Panc1 (cell line): Measurements from ENCODE around the gene TAF4B. TPM values are rescaled to one million over a fixed set of nuclear protein-coding genes. Genes with fewer than 3 reads are reported as not detected.

Experiments
- ATAC-seq: fragments of 200-7000 bp; cut with Tn5 transposase; 2 replicates; pipeline ENCODE4 v1.9.1; 2020; ENCODE audit warnings: mild to moderate bottlenecking, moderate library complexity
- BruUV-seq: library from RNA; stranded (reverse); fragments of 400-500 nt; replicated peaks from 2 replicates; lab custom pipeline; 2021; lab: Mats Ljungman, UMichigan
- CTCF ChIA-PET: fragments of 300-600 bp; sonication (Branson Sonifier 250); formaldehyde crosslinking; loops from one replicate; lab custom pipeline; 2022; ENCODE audit warnings: antibody characterized with exemption; lab: Charles Lee
- POLR2A ChIA-PET: fragments of 300-600 bp; sonication (Branson Sonifier 250); formaldehyde crosslinking; loops from one replicate; lab custom pipeline; 2022; ENCODE audit warnings: antibody characterized with exemption; lab: Charles Lee
- DNase-seq: peaks from one replicate; pipeline ENCODE4 v3.0.0-alpha.2; 2010; ENCODE audit warnings: low read depth, low spot score
- H3K27ac ChIP-seq: 2 replicates; pipeline ENCODE4 v1.5.1; 2011; ENCODE audit warnings: mild to moderate bottlenecking, low read length, inconsistent platforms
- H3K27me3 ChIP-seq: fragments of 200-500 bp; sonication (Bioruptor generic); 2 replicates; pipeline ENCODE4 v1.6.0; 2014; ENCODE audit warnings: low read length, inconsistent platforms; ENCODE audit not compliant: control insufficient read depth, insufficient read depth
- H3K36me3 ChIP-seq: fragments of 200-500 bp; sonication (Bioruptor generic); 2 replicates; pipeline ENCODE4 v1.5.1; 2014; ENCODE audit warnings: inconsistent platforms, mild to moderate bottlenecking, low read length, moderate library complexity; ENCODE audit not compliant: control insufficient read depth, insufficient read depth
- H3K4me1 ChIP-seq: 2 replicates; pipeline ENCODE4 v1.5.1; 2011; ENCODE audit warnings: inconsistent platforms, mild to moderate bottlenecking, low read length, moderate library complexity; ENCODE audit not compliant: control insufficient read depth, insufficient read depth
- H3K4me3 ChIP-seq, 2 experiments: 2 replicates each; pipeline ENCODE4 v1.5.1; 2011 to 2012; ENCODE audit warnings: low read depth in 2 of 2, low read length in 2 of 2, mild to moderate bottlenecking in 2 of 2, inconsistent platforms in 1 of 2, moderate library complexity in 1 of 2
- H3K9me3 ChIP-seq: fragments of 200-500 bp; sonication (Bioruptor generic); 2 replicates; pipeline ENCODE4 v1.5.1; 2014; ENCODE audit warnings: low read depth, mild to moderate bottlenecking, inconsistent platforms, low read length, moderate library complexity; ENCODE audit not compliant: control insufficient read depth, insufficient read depth
- POLR2AphosphoS5 ChIP-seq: IDR thresholded peaks from 2 replicates; pipeline ENCODE4 v1.6.1; 2012; ENCODE audit warnings: mild to moderate bottlenecking, low read depth, low read length, moderate library complexity
- REST ChIP-seq, 2 experiments: IDR thresholded peaks; 2 replicates each; pipeline ENCODE4 v1.6.1; 2011 to 2012; ENCODE audit warnings: low read depth in 2 of 2, control low read depth in 1 of 2, low read length in 1 of 2, mild to moderate bottlenecking in 1 of 2, moderate library complexity in 1 of 2; ENCODE audit not compliant: insufficient read depth in 1 of 2
- SIN3A ChIP-seq: IDR thresholded peaks from 2 replicates; pipeline ENCODE4 v1.6.1; 2012; ENCODE audit warnings: low read depth, mild to moderate bottlenecking, low read length, moderate library complexity, borderline replicate concordance; ENCODE audit not compliant: insufficient read depth
- TCF7L2 ChIP-seq: IDR thresholded peaks from 2 replicates; pipeline ENCODE4 v1.6.1; 2011; ENCODE audit warnings: mild to moderate bottlenecking, low read depth, low read length, inconsistent platforms
- in situ Hi-C: cut with HindIII; loops from 2 replicates; pipeline ENCODE4 v1.10.0; 2016; ENCODE audit warnings: low sequenced_read_pairs, low pct_unique_long_range_greater_than_20kb
- intact Hi-C: fragments of 100-400 bp; cut with micrococcal nuclease; formaldehyde crosslinking; loops from one replicate; pipeline ENCODE4 v1.10.0; 2022; ENCODE audit not compliant: unreplicated experiment
- total RNA-seq: library from RNA; stranded (reverse); gene quantifications from one replicate; pipeline ENCODE4 v1.2.1, GENCODE V29; 2021; ENCODE audit not compliant: unreplicated experiment
- TF ChIP-seq, protein P1 (sequence below): fragments of 450-650 bp; IDR thresholded peaks from 2 replicates; pipeline ENCODE4 v1.5.1; 2017; ENCODE audit warnings: mild to moderate bottlenecking

Gene TAF4B
- total RNA-seq, 1 experiment from 2014 or later, result 8.0 TPM

DNA sequence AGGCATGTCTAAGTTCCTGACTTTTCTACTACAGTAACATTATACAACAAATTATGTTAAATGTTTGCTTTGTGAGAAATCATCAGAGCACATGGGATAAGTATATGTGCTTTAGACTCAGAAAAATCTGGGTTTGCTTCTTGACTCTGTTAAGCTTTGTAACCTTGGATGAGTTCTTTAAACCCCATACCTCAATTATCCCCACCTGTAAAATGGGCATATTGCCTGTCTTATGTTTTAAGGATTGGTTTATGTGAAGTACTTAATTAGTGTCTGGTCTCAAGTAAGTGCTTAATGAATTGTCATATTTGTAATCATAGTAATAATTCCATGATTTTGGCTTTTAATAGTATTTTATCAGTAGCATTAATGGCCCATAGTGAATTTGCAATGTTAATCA, 135.8 kb downstream of the TAF4B start:
- no peak for TF ChIP-seq SIN3A
- no peak for TF ChIP-seq REST (IDR thresholded peaks at IDR 0.05; ENCODE audit: insufficient read depth in 1 of 2, low read depth in 2 of 2, low read length in 1 of 2)
- no peak for TF ChIP-seq POLR2AphosphoS5
- TF ChIP-seq TCF7L2, result no peak
- TF ChIP-seq, protein P1, sequence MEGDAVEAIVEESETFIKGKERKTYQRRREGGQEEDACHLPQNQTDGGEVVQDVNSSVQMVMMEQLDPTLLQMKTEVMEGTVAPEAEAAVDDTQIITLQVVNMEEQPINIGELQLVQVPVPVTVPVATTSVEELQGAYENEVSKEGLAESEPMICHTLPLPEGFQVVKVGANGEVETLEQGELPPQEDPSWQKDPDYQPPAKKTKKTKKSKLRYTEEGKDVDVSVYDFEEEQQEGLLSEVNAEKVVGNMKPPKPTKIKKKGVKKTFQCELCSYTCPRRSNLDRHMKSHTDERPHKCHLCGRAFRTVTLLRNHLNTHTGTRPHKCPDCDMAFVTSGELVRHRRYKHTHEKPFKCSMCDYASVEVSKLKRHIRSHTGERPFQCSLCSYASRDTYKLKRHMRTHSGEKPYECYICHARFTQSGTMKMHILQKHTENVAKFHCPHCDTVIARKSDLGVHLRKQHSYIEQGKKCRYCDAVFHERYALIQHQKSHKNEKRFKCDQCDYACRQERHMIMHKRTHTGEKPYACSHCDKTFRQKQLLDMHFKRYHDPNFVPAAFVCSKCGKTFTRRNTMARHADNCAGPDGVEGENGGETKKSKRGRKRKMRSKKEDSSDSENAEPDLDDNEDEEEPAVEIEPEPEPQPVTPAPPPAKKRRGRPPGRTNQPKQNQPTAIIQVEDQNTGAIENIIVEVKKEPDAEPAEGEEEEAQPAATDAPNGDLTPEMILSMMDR, result no peak
- intact Hi-C loops, result no loop called here
- no peak overlapping the region for H3K27ac ChIP-seq
- BruUV-seq, result no TSS peak
- no peaks in the 10 kb centered on the region for H3K4me1 ChIP-seq
- H3K36me3 ChIP-seq, result no peaks in the 10 kb centered on the region
- in situ Hi-C loops, result no loop called here
- CTCF ChIA-PET, result no interaction called here
- no peak for ATAC-seq
- H3K9me3 ChIP-seq, result no peaks in the 10 kb centered on the region
- no peak overlapping the region for H3K4me3 ChIP-seq
- DNase-seq, result no peak
- POLR2A ChIA-PET, result no interaction called here
- H3K27me3 ChIP-seq, result no peaks in the 10 kb centered on the region

- BruUV-seq, result no TSS peak
- in situ Hi-C loops (no loop called here), intact Hi-C loops (no loop called here)
- ChIA-PET CTCF (no interaction called here), POLR2A (no interaction called here)
- Histone ChIP-seq H3K27me3 (no peaks in the 10 kb centered on the region), H3K4me3 (no peak overlapping the region), H3K27ac (no peak overlapping the region), H3K4me1 (no peaks in the 10 kb centered on the region), H3K36me3 (no peaks in the 10 kb centered on the region), H3K9me3 (no peaks in the 10 kb centered on the region)
- no peak for ATAC-seq
- no peak for DNase-seq
- TF ChIP-seq, protein P1, result no peak
- TF ChIP-seq TCF7L2, result no peak
- TF ChIP-seq REST (IDR thresholded peaks at IDR 0.05; ENCODE audit: insufficient read depth in 1 of 2, low read depth in 2 of 2, low read length in 1 of 2), result no peak
- no peak for TF ChIP-seq SIN3A
- TF ChIP-seq POLR2AphosphoS5, result no peak
Measured at GRCh38 chr18:26367425-26367824, 141.2 kb downstream of the TAF4B start.
